AG09309 (cell line): Measurements from ENCODE around the gene LPCAT3.

ENCODE experiments used
- DNase-seq: peaks from one replicate; pipeline ENCODE4 v3.0.0-alpha.2; 2010; ENCODE audit warnings: low read depth
- H3K4me3 ChIP-seq: 2 replicates; pipeline ENCODE4 v1.5.1; 2011; ENCODE audit warnings: mild to moderate bottlenecking, low read depth, low read length, moderate library complexity; ENCODE audit not compliant: control insufficient read depth
- CTCF ChIP-seq: IDR thresholded peaks from 2 replicates; pipeline ENCODE4 v1.5.1; 2011; ENCODE audit warnings: mild to moderate bottlenecking, low read depth, low read length, inconsistent platforms; ENCODE audit not compliant: insufficient read depth, control insufficient read depth; ENCODE audit errors: missing control alignments

LPCAT3 gene

DNA sequence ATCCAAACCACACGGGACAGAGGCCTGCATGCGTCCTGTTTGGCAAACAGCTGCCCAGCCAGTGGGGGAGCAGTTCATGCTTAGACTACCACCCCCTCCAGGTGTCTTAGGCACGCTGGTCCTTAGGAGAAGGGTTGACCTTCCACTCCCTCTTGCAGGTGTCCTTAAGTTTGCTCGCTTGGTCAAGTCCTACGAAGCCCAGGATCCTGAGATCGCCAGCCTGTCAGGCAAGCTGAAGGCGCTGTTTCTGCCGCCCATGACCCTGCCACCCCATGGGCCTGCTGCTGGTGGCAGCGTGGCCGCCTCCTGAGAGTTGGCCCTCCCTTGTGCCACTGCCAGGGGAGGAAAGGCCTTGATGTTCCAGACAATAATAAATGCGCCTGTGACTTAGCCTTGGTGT lies 72.7 kb downstream of the LPCAT3 start:
- DNase-seq: no peak
- no peak for TF ChIP-seq CTCF
- H3K4me3 ChIP-seq: no peak overlapping the region

DNA sequence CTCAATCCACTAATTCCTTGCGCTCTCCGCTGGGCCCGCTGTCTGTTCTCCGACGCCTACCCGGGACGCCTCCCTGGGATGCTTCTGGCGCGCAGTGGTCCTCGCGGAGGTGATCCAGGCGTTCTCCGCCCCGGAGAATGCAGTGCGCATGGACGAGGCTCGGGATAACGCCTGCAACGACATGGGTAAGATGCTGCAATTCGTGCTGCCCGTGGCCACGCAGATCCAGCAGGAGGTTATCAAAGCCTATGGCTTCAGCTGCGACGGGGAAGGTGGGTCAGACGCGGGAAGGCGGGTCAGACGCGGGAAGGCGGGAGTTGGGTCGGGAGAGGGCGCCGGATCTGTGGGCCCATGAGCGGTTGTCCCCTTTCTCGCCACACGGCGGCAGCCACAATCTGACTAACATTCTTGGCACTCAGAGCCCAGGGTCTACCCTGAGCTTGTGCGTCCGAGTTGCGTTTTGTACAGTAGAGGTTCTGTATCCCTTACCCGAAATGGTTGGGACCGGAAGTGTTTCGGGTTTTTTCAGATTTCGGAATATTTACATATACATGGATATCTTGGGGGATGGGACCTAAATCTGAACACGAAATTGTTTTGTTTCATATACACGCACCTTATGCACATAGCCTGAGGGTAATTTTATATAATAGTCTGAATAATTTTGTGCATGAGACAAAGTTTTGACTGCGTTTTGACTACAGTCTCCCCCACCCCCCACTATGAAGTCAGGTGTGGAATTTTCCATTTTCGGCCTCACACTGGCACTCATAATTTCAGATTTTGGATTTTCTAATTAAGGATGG lies 73.7 kb downstream of the LPCAT3 start:
- peak overlapping the region; percentile 78 for H3K4me3 ChIP-seq
- DNase-seq: peak; percentile 64
- peak; percentile 81 for TF ChIP-seq CTCF

DNA sequence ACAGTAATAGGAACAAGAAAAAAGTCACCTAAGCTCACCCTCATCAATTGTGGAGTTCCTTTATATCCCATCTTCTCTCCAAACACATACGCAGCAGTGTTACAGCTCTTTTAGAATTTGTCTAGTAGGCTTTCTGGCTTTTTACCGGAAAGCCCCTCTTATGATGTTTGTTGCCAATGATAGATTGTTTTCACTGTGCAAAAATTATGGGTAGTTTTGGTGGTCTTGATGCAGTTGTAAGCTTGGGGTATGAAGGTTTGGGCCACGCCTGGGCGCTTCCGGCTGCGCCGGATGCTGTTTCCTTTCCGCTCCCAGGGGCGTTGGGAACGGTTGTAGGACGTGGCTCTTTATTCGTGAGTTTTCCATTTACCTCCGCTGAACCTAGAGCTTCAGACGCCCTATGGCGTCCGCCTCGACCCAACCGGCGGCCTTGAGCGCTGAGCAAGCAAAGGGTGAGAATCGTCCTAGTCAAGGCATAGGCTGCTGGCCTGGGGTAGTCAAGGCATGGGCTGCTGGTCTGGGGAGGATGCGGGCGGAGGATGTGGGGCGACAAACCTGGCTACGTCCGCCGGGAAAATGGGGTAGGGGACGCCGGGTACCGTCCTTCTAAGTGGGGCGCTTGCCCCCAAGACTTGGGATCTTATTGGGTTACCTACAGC lies 74.4 kb downstream of the LPCAT3 start, which contains the start of the genes C12orf57 and RNU7-1:
Gene C12orf57, plus strand, starts transcription at position 301 of the 659 bp plus-strand sequence. Its CDS starts 100 bp downstream, at position 401.
Gene RNU7-1, plus strand, starts transcription at position 95 of the 659 bp plus-strand sequence.
- H3K4me3 ChIP-seq: peak within 1 kb of the TSS; percentile 78
- no peak for TF ChIP-seq CTCF
- peak; percentile 66 for DNase-seq

GRCh38 chr12:6943389-6943721 lies 74.9 kb downstream of the LPCAT3 start:
- TF ChIP-seq CTCF: no peak
- peak overlapping the region; percentile 21 for H3K4me3 ChIP-seq
- DNase-seq: peak; percentile 81

- TF ChIP-seq CTCF: no peak
- no peak for DNase-seq
- H3K4me3 ChIP-seq: no peak overlapping the region
These were observed 76.0 kb downstream of the LPCAT3 start for GRCh38 chr12:6942331-6942665.

DNA sequence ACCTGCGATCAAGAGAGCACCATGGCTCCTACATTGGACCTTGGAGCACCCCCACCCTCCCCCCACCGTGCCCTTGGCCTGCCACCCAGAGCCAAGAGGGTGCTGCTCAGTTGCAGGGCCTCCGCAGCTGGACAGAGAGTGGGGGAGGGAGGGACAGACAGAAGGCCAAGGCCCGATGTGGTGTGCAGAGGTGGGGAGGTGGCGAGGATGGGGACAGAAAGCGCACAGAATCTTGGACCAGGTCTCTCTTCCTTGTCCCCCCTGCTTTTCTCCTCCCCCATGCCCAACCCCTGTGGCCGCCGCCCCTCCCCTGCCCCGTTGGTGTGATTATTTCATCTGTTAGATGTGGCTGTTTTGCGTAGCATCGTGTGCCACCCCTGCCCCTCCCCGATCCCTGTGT lies 76.5 kb downstream of the LPCAT3 start:
- no peak for DNase-seq
- no peak for TF ChIP-seq CTCF
- no peak overlapping the region for H3K4me3 ChIP-seq
